Renal pelvis (tissue), 4 donors: ENCODE results near the gene ATE1. TPM values are rescaled to one million over a fixed set of nuclear protein-coding genes. Genes with fewer than 3 reads are reported as not detected.
"Not testable (repeated sequence)": the region's sequence is repeated elsewhere in the genome, so short reads cannot be mapped to it uniquely, and the experiment has no call there.

Experiments used
- DNase-seq: peaks from one replicate; pipeline ENCODE4 v3.0.0-alpha.2; 2013
- polyA plus RNA-seq, 3 donors: library from polyadenylated mRNA; unstranded; fragments of 120-200 nt; gene quantifications; one replicate each; pipeline ENCODE4 v1.2.1, GENCODE V29; 2013; ENCODE audit not compliant: insufficient read length in 3 of 3

Gene ATE1
- polyA plus RNA-seq, 3 donors: 35.6 to 41.6 (median 36.7) TPM

GRCh38 chr10:121836171-121836570 lies 91.7 kb downstream of the ATE1 start:
- DNase-seq: no peak

GRCh38 chr10:121835376-121835775 lies 92.5 kb downstream of the ATE1 start:
- DNase-seq: no peak

GRCh38 chr10:121834757-121835156 lies 93.1 kb downstream of the ATE1 start:
- DNase-seq: no peak

- no peak for DNase-seq
These were observed 94.4 kb downstream of the ATE1 start for GRCh38 chr10:121833387-121833786.

DNA sequence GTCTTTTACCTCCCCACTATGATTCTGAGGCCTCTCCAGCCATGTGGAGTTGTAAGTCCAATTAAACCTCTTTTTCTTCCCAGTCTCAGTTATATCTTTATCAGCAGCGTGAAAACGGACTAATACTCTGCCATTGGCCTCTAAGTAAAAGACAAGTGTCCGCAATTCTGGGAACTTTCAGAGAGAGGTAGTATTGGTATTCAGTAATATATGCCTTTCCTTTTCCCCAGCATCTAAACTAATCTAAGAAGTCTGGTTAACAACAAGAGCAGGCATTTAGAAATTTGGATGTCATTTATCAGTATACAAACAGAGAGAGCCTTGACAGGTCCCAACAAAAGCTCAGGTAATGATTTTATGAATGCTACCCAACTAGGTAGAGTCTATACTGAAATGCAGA lies 95.2 kb downstream of the ATE1 start:
- DNase-seq: no peak

- no peak for DNase-seq
These were observed 96.1 kb downstream of the ATE1 start for GRCh38 chr10:121831777-121832176.

GRCh38 chr10:121831237-121831636 lies 96.6 kb downstream of the ATE1 start:
- DNase-seq: no peak

DNA sequence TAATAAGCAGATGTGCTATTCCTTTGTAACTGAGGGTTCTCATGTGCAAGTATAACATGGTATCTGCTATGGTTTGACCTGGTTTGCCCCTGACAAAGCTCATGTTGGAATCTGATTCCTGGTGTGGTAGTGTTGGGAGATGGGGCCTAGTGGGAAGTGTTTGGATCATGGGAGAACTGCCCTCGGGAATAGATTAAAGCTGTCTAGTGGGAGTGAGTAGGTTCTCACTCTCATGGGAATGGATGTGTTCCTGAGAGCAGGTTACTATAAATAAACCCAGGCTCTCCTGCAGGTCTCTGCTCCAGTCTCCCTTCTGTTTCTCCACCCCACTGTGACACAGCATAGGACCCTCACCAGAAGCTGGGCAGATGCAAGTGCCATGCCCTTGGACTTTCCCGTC lies 97.7 kb downstream of the ATE1 start:
- DNase-seq: no peak

- DNase-seq: no peak
These were observed 99.8 kb downstream of the ATE1 start for GRCh38 chr10:121828045-121828444.

GRCh38 chr10:121826773-121827172 lies 101.1 kb downstream of the ATE1 start:
- DNase-seq: not testable (repeated sequence)

GRCh38 chr10:121823993-121824463 lies 103.8 kb downstream of the ATE1 start:
- DNase-seq: peak; percentile 42

- DNase-seq: no peak
These were observed 105.1 kb downstream of the ATE1 start for GRCh38 chr10:121822724-121823123.

- no peak for DNase-seq
These were observed 105.7 kb downstream of the ATE1 start for GRCh38 chr10:121822180-121822579.

DNA sequence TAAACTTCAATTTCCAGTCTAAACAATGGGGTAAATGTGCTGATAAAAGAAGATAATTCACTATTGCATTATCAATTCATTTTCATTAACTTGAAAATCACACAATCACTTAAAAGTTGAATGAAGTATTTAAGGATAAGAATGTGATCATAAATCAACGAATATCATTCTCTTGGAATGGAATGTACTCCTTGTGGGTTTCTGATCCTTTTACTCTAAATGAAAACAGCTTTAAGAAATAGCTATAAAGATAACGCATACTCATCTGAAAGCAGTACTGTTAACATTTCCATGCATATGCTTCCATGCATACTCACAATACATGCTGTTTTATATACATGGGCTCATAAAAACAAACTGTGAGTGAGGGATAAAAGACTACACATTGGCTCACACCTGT lies 108.8 kb downstream of the ATE1 start:
- no peak for DNase-seq

- no peak for DNase-seq
These were observed 109.2 kb downstream of the ATE1 start for GRCh38 chr10:121818599-121818998.

DNA sequence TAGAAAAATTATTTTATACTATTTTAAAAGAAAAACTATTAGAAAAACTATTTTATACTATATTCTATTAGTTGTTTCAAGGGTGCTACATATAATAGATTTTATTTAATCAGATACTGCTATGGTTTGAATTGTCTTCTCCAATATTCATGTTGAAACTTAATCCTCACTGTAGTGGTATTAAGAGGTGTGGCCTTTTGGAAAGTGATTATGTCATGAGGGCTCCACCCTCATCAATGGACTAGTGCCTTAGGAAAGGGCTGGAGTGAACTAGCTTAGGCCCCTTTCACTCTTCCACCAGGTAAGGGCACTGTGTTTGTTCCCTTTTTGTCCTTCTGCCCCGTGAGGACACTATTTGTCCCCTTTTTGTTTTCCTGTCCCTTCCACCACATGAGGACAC lies 111.6 kb downstream of the ATE1 start:
- no peak for DNase-seq

- no peak for DNase-seq
These were observed 114.0 kb downstream of the ATE1 start for GRCh38 chr10:121813857-121814256.

DNA sequence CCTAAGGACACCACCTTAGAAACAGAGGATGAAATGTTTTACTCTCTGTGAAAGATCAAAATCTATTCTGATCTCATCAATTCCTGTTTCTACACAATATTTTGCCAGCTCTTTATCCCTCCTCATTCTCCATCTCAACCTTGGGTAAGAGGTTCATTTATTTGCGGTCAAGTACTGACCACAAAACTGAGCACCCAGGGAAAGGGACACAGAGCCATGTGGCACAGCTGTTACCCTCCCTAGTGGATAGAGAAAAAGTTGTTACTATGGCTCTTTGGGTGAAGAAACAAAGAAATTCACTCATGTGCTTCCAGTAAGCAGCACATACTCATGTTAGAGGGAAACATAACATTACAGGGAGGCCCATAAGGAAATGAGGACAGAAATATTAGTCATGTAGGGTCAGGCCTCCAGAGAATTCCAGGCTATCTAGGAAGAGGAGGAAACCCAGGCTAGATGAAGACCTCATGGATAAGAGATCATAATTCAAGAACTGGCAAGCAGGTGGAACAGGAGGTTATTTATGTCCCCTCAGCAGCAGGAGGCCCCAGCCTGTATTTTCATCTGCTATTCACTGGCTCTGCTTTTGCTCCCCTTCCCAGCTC lies 114.5 kb downstream of the ATE1 start:
- no peak for DNase-seq

GRCh38 chr10:121812031-121812430 lies 115.8 kb downstream of the ATE1 start:
- no peak for DNase-seq

- DNase-seq: no peak
These were observed 116.4 kb downstream of the ATE1 start for GRCh38 chr10:121811386-121811785.

DNA sequence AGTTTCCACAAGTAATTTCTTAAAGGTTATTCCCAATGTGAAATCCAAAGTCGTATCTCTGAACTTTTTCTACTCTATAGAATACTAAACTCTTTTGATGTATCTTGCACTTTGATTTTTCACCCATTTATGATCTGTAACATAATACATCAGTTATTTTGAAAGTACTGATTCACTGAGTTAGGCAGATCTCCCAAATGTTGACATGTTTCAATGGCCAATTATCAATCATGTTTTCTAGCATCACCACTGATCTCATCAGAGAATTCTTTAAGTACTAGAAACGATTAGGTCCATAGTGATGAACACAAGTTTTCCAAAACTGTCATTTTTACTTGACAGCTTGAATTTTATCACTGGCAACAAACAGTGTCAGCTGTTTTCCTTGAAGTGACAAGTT lies 119.0 kb downstream of the ATE1 start:
- DNase-seq: no peak

DNA sequence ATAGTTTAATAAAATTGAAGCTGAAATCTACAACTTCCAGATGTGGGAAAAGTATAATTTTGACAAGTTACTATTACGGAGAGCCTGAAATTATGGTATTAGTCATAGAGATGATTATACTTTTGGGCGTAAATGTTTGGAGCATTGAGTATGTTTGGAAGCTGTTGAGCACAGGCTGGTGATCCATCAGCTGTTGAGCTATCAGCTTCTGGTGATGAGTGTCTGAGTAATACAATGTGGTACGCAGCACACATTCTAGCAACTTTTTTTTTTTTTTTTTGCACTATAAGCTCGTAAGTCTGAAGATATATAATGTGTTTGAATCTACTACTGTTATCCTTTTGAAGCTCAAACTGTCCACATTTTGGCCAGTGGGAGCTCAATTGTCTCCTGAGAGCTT lies 123.4 kb downstream of the ATE1 start:
- no peak for DNase-seq

- no peak for DNase-seq
These were observed 124.2 kb downstream of the ATE1 start for GRCh38 chr10:121803611-121804010.

DNA sequence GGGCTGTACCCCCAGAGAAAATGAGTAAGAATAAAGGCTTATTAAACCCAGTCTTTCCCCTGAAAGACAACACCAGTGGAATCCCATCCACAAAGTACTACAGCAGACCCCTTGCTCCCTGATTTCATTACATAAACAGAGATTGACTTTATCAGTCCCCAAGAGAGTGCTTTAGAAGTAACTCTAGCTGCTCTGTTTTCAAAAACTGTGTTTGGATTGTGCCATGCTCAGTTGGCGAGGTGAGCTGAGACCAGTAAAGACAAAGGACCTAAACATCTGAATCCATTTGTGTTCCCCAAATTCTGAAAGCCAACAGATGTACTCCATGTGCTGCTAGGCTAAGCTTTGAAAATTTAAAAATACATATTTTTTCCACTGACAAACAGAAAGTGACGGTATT lies 127.0 kb downstream of the ATE1 start:
- DNase-seq: peak; percentile 35

GRCh38 chr10:121800146-121800545 lies 127.7 kb downstream of the ATE1 start:
- DNase-seq: no peak
